Vagina (tissue), 2 donors: ENCODE measurements around the gene CUBN.

ENCODE experiments used
- CTCF ChIP-seq, 3 experiments: fragments of 450-650 bp in 2 of 3; fragments of 200-600 bp in 1 of 3; sonication (generic) in 1 of 3; IDR thresholded peaks; one replicate each; pipeline ENCODE4 v1.5.1; 2017 to 2019; ENCODE audit warnings: antibody characterized with exemption in 3 of 3, mild to moderate bottlenecking in 2 of 3, moderate library complexity in 2 of 3
- POLR2AphosphoS5 ChIP-seq, 2 donors: sonication (generic); formaldehyde crosslinking; IDR thresholded peaks; one replicate each; pipeline ENCODE4 v1.9.0; 2017; ENCODE audit warnings: antibody characterized with exemption in 2 of 2, mild to moderate bottlenecking in 2 of 2, low read depth in 1 of 2; ENCODE audit not compliant: insufficient read depth in 1 of 2

GRCh38 chr10:17081431-17081830, 48.2 kb downstream of the CUBN start:
- TF ChIP-seq CTCF (IDR thresholded peaks at IDR 0.05) (no peak), POLR2AphosphoS5 (IDR thresholded peaks at IDR 0.05; ENCODE audit: insufficient read depth in 1 of 2, low read depth in 1 of 2) (no peak)
